Activated CD4-positive, alpha-beta T cell treated with anti-CD3 and anti-CD28 coated beads, Interleukin-2, amount 50 U/mL, for 16 hours (primary cell): ENCODE measurements around the gene PIKFYVE.
A peak's percentile ranks its signal among the peaks of the same experiment; 100 is the strongest.
"Not testable (repeated sequence)": the region's sequence is repeated elsewhere in the genome, so short reads cannot be mapped to it uniquely, and the experiment has no call there.

Source experiments
- DNase-seq: peaks from one replicate; pipeline ENCODE4 v3.0.0-alpha.2; 2020

PIKFYVE gene, protein sequence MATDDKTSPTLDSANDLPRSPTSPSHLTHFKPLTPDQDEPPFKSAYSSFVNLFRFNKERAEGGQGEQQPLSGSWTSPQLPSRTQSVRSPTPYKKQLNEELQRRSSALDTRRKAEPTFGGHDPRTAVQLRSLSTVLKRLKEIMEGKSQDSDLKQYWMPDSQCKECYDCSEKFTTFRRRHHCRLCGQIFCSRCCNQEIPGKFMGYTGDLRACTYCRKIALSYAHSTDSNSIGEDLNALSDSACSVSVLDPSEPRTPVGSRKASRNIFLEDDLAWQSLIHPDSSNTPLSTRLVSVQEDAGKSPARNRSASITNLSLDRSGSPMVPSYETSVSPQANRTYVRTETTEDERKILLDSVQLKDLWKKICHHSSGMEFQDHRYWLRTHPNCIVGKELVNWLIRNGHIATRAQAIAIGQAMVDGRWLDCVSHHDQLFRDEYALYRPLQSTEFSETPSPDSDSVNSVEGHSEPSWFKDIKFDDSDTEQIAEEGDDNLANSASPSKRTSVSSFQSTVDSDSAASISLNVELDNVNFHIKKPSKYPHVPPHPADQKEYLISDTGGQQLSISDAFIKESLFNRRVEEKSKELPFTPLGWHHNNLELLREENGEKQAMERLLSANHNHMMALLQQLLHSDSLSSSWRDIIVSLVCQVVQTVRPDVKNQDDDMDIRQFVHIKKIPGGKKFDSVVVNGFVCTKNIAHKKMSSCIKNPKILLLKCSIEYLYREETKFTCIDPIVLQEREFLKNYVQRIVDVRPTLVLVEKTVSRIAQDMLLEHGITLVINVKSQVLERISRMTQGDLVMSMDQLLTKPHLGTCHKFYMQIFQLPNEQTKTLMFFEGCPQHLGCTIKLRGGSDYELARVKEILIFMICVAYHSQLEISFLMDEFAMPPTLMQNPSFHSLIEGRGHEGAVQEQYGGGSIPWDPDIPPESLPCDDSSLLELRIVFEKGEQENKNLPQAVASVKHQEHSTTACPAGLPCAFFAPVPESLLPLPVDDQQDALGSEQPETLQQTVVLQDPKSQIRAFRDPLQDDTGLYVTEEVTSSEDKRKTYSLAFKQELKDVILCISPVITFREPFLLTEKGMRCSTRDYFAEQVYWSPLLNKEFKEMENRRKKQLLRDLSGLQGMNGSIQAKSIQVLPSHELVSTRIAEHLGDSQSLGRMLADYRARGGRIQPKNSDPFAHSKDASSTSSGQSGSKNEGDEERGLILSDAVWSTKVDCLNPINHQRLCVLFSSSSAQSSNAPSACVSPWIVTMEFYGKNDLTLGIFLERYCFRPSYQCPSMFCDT (N-terminal part only)

GRCh38 chr2:208265801-208266552 is at the start of gene PIKFYVE:
PIKFYVE (plus strand) TSS chr2:208266255; CDS start chr2:208271520, 5,265 bp downstream.
- DNase-seq, result peak; percentile 97

- not testable (repeated sequence) for DNase-seq
Observed at GRCh38 chr2:208221873-208222272, 44.2 kb upstream of the PIKFYVE start.

DNA sequence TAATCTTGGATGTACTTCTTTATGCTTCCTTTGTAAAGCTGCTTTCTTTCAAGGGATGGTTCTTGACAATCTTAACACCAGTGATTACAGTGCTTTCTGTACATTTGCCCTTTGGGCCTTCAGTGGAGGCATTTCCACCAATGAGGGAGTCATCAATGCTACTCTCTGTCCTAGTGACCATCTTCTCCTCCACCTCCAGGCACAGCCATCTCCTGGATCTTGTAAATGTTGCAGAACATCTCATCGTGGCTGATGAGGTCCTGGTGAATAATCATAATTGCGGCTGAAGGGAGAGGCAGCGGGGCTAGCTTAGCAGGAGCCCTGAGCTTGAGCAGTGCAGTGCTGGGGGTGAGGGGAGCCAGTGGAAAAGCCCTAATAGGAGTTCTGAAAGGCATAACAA is 43.7 kb upstream of the PIKFYVE start:
- no peak for DNase-seq

DNA sequence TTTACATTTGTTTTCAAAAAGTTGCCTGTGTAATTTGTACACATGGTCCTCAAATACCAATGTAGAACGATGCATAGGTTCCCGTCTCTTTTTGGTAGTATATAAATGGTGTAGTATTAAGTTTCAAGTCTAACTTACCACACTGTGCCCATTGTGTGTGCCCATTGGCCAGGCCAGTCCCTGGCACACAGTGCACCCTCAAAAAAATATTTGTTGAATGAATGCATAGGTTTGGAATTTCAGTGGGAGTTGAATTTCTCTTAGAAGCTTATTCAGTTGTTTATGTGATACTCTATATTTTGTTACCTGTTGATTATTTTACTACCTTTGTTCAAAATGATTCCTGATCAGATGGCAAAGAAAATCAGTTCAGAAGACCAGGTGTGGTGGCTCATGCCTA is 41.3 kb upstream of the PIKFYVE start:
- DNase-seq, result no peak

- no peak for DNase-seq
Observed at GRCh38 chr2:208227581-208228232, 38.3 kb upstream of the PIKFYVE start.

DNA sequence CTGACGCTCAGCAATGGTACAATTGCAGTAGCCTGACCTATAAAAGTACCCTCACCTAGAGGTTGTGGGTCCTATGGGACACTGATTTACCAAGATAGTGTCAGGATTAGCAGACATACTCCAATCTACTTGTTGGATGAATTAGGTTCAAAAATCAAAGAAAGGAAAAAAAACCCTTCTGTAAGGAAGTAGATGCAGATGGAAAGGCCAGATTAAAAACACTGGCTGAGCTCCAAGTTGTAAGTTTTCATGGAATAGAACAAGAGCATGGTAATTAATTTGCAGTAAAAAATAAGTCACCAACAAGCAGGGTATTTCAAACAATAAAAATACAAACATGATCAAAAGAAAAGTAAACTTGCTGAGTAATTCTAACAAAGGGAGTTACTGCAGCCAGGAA is 37.6 kb upstream of the PIKFYVE start:
- DNase-seq, result no peak

GRCh38 chr2:208234786-208235185 is 31.3 kb upstream of the PIKFYVE start:
- no peak for DNase-seq

DNA sequence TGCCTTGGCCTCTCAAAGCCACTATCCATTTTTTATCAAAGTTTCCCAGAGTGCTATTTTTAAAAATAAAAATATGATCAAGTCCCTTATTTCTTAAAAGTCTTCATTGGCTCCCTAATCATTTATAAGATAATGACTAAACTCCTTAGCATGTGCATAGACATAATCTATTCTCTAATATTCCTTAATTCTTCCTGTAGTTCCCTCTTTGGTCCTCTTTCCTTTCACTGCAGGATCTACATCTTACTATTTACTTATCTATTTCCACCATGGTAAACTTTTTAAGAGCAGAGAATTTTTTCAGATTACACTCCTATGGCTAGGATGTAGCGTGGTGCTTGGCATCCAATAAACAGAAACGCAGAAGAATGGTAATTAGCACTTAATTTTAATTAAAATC is 30.2 kb upstream of the PIKFYVE start:
- DNase-seq, result no peak

- no peak for DNase-seq
Observed at GRCh38 chr2:208239770-208240493, 26.1 kb upstream of the PIKFYVE start.

GRCh38 chr2:208240619-208241209 is 25.3 kb upstream of the PIKFYVE start:
- DNase-seq, result no peak

GRCh38 chr2:208244422-208244821 is 21.6 kb upstream of the PIKFYVE start:
- DNase-seq, result no peak

DNA sequence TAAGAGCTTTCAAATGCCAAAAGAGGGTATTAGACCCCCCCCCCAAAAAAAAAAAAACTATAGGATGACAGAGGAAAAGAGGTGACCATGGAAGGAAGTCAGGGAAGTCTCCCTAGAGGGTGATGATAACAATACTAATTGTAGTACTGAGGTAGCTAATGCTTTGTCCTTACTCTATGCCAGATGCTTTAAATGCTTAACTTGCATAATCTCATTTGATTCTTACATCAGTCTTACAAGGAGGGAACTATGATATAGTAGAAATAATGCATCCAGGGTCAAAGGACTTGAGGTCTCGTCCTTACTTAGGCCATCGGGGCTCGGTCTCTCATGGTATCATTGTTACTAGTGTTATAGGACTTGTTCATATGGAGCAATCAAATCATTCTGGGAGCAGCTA is 20.3 kb upstream of the PIKFYVE start:
- DNase-seq, result no peak

DNA sequence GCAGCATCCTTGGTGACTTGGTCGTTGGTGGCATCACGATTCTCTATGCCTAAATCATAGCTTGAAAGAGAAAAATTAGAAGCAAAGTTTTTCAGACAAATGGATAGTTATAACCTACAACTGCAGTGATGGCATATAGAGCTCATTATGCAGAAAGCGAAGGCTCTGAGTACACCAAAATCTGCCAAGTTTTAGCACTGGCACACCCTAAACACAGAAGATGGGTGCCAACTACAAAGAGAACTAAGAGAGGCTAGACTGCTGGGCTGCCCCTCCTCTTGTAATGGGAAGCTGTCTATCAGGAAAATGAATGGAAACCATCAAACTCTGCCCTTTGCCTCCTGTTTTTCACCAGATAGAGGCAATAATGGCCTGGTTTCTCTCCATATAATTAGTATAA is 17.5 kb upstream of the PIKFYVE start:
- DNase-seq, result no peak

GRCh38 chr2:208249296-208249695 is 16.8 kb upstream of the PIKFYVE start:
- DNase-seq, result no peak

DNA sequence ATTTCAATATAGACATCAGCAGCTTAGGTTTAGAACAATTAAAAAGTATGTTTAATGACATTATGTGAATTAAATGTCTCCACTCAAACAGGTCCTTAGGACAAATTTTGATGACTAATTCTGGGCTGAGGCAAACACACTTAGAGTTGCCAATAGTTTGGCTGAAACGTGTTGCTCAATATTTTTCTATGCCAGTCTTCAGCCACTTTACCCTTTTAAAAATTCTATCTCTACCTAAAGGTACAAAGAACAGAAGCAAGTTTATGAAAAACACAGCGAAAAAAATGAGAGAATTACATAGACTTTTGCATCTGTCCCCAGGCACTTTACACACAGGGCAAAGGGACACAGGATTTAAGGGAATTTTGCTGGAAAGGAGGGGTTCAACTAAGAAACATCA is 15.7 kb upstream of the PIKFYVE start:
- DNase-seq, result no peak

GRCh38 chr2:208251098-208251497 is 15.0 kb upstream of the PIKFYVE start:
- DNase-seq, result no peak

GRCh38 chr2:208252716-208253492 is 13.2 kb upstream of the PIKFYVE start:
- no peak for DNase-seq

DNA sequence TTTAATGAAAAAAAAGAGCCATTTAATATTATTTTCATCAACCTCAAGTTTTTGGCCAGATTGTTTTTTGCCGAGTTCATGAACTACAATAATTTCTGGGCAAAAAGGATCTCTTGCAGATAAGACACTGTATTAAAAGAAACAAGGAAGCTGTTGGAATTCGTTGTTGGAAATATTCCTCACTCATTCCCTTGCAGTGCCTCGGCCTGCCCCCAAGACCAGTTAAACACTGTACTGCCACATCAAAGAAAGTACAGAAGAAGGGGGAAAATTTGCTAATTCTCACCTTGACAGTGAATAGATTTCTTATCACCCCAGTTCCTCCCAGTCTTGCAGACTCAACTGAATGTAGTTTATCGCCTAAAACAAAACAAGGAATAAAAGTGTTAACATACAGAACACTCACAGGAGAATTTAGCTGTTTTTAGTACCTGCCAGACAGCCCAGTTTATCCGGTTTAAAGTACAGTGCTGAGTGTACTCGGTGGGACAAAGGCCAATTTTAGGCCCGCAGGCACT is 12.4 kb upstream of the PIKFYVE start:
- DNase-seq, result no peak

DNA sequence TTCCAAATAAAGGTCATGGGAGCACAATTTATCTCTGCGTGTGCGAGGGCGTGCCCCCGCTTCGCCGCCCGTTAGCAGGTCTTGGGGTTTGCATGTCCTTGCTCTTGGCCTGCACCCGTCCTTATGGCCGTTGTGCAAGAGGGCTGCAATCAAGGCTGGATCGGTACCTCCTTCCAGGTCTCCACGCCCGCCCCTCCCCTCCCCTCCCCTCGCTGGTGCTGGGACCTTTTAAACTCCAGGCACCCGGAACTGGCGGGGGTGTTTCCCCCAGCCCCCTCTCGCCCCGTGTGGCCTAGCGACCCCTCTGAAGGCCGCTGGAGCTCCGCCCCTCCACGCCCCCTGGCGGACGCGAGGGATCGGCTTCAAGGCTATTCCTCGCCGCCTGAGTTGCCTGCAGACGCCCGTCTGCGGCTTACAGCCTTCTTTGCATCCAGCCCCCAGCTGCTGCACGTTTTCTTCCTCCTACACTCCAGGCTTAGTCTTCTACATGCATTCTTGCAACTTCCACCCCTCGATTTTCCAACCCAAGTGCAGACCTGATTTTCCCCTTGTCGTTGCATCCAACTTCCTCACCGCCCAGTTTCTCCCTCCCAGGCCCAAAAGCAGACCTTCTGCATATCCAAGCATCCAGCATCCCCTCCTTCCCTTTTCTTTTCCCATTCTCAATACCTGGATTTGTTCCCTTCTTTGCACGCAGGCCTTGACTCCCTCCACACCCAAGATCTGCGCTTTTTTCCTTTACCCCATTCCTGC is 11.8 kb upstream of the PIKFYVE start:
- peak; percentile 84 for DNase-seq
